Fibroblast of villous mesenchyme (primary cell): ENCODE results near the gene USP12. TPM values are rescaled to one million over a fixed set of nuclear protein-coding genes. Genes with fewer than 3 reads are reported as not detected.

Experiments used
- DNase-seq: peaks from one replicate; pipeline ENCODE4 v3.0.0-alpha.2; 2010; ENCODE audit warnings: low read depth
- H3K4me3 ChIP-seq: 2 replicates; pipeline ENCODE4 v1.5.1; 2011; ENCODE audit warnings: low read depth, mild to moderate bottlenecking, low read length
- total RNA-seq: library from RNA; depleted of rRNA; stranded (reverse); fragments of >200 nt; gene quantifications from 2 replicates; pipeline ENCODE4 v1.2.3, GENCODE V29; 2012
- TF ChIP-seq, protein P1 (sequence below): IDR thresholded peaks from 2 replicates; pipeline ENCODE4 v1.5.1; 2012; ENCODE audit warnings: low read depth, mild to moderate bottlenecking, low read length; ENCODE audit not compliant: insufficient read depth

The USP12 gene
- total RNA-seq, 1 donor, result 19.0 TPM

GRCh38 chr13:27203854-27204253 lies 32.2 kb upstream of the USP12 start:
- DNase-seq, result peak; percentile 30
- no peak overlapping the region for H3K4me3 ChIP-seq
- TF ChIP-seq, protein P1, sequence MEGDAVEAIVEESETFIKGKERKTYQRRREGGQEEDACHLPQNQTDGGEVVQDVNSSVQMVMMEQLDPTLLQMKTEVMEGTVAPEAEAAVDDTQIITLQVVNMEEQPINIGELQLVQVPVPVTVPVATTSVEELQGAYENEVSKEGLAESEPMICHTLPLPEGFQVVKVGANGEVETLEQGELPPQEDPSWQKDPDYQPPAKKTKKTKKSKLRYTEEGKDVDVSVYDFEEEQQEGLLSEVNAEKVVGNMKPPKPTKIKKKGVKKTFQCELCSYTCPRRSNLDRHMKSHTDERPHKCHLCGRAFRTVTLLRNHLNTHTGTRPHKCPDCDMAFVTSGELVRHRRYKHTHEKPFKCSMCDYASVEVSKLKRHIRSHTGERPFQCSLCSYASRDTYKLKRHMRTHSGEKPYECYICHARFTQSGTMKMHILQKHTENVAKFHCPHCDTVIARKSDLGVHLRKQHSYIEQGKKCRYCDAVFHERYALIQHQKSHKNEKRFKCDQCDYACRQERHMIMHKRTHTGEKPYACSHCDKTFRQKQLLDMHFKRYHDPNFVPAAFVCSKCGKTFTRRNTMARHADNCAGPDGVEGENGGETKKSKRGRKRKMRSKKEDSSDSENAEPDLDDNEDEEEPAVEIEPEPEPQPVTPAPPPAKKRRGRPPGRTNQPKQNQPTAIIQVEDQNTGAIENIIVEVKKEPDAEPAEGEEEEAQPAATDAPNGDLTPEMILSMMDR, result peak; percentile 28

DNA sequence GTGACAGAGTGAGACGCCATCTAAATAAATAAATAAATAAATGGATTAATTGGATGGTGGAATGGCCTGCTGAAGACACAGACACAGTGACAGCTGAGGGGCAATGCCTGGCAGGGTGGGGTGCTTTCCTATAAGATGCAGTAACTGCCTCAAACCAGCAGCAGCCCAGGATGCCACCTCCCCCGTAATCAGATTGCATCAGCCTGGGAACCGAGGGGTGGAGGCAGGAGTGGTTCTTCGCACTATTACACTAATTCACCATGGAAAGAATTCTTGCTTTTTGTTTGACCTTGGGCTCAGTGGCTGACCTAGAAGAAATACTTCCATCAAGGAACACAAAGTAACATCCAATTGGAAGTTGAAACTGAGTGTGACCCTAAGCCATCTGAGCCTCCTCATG lies 31.6 kb upstream of the USP12 start:
- no peak overlapping the region for H3K4me3 ChIP-seq
- TF ChIP-seq, protein P1, result no peak
- no peak for DNase-seq

DNA sequence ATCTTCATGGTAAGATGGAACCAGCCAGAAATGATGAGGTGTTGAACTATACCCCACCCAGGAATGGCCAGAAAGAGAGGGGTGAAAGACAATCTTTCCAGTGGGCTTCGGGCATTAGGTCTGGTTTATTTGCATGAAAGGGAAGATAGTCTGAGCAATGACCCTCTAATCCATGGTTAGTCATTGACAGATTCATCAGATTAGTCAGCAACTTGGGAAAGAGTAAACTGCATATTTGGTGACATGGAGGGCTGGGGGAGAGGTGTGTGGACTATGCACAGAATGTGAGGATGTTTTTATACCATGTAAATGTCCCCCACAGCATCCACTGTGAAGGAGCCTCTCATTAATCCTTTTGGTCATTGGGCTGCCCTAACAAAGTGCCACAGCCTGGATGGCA lies 30.1 kb upstream of the USP12 start:
- H3K4me3 ChIP-seq, result no peak overlapping the region
- DNase-seq, result no peak
- TF ChIP-seq, protein P1, result no peak

DNA sequence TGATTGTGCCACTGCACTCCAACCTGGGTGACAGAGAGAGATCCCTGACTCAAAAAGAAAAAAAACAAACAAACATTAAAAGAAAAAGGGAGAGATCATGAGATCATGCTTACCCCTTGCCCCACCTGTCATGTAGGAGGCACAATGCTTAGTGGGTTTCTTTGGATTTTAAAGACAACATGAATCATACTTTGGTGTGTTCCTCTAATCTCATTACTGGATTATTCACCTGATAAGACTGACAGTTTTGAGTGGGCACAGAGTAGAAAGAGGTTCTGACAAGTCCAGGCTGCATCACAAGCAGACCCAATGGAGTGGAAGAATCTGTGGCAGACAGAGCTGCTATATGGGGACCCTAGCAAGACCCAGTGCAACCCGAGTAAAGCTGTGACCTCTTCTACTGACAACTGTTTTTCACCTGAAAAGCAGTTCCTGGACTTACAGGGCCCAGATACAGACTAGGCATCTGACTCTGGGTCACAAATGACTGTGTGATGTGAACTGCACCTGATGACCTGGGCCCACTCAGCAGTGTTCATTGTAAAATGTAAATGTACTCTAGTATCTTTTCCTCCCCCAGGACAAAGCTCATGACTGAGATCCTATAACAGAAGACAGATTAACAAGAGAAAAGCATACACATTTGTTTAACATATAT lies 28.9 kb upstream of the USP12 start:
- TF ChIP-seq, protein P1, result no peak
- DNase-seq, result no peak
- H3K4me3 ChIP-seq, result no peak overlapping the region

GRCh38 chr13:27199696-27200095 lies 28.1 kb upstream of the USP12 start:
- no peak overlapping the region for H3K4me3 ChIP-seq
- DNase-seq, result no peak
- TF ChIP-seq, protein P1, result no peak

GRCh38 chr13:27199211-27199610 lies 27.6 kb upstream of the USP12 start:
- DNase-seq, result no peak
- H3K4me3 ChIP-seq, result no peak overlapping the region
- TF ChIP-seq, protein P1, result no peak
